ENCODE measurements around the gene PCNT.

Gene PCNT

GRCh38 chr21:46344219-46344915 lies 20.4 kb downstream of the PCNT start:
- DNase-seq, result no peak

GRCh38 chr21:46345861-46346260 lies 21.9 kb downstream of the PCNT start:
- DNase-seq, result no peak

- DNase-seq, result no peak
These were observed 22.6 kb downstream of the PCNT start for GRCh38 chr21:46346296-46347202.

- no peak for DNase-seq
These were observed 23.2 kb downstream of the PCNT start for GRCh38 chr21:46347203-46347550.

GRCh38 chr21:46347791-46348381 lies 23.9 kb downstream of the PCNT start:
- no peak for DNase-seq

- no peak for DNase-seq
These were observed 25.3 kb downstream of the PCNT start for GRCh38 chr21:46349134-46349760.

- DNase-seq, result no peak
These were observed 26.6 kb downstream of the PCNT start for GRCh38 chr21:46350571-46350970.

GRCh38 chr21:46350981-46351380 lies 27.0 kb downstream of the PCNT start:
- DNase-seq, result no peak

GRCh38 chr21:46351476-46352163 lies 27.7 kb downstream of the PCNT start:
- no peak for DNase-seq

- DNase-seq, result no peak
These were observed 28.2 kb downstream of the PCNT start for GRCh38 chr21:46352164-46352515.

- DNase-seq, result no peak
These were observed 29.0 kb downstream of the PCNT start for GRCh38 chr21:46352913-46353312.

- DNase-seq, result no peak
These were observed 30.1 kb downstream of the PCNT start for GRCh38 chr21:46354046-46354445.

- no peak for DNase-seq
These were observed 30.6 kb downstream of the PCNT start for GRCh38 chr21:46354518-46354917.

GRCh38 chr21:46355161-46356004 lies 31.4 kb downstream of the PCNT start:
- DNase-seq, result no peak

- no peak for DNase-seq
These were observed 32.0 kb downstream of the PCNT start for GRCh38 chr21:46356005-46356338.

- DNase-seq, result no peak
These were observed 32.8 kb downstream of the PCNT start for GRCh38 chr21:46356494-46357334.

GRCh38 chr21:46357335-46357604 lies 33.3 kb downstream of the PCNT start:
- no peak for DNase-seq

- DNase-seq, result no peak
These were observed 33.9 kb downstream of the PCNT start for GRCh38 chr21:46357684-46358425.

GRCh38 chr21:46361176-46361575 lies 37.2 kb downstream of the PCNT start:
- no peak for DNase-seq

GRCh38 chr21:46361935-46362334 lies 38.0 kb downstream of the PCNT start:
- no peak for DNase-seq

- no peak for DNase-seq
These were observed 39.0 kb downstream of the PCNT start for GRCh38 chr21:46362946-46363345.

All from activated CD4-positive, alpha-beta T cell treated with anti-CD3 and anti-CD28 coated beads, Interleukin-2, amount 50 U/mL, for 1 hour (primary cell).